NCI-H1092 treated with DMSO at 0.1 percent for 48 hours (cell line): ENCODE results near the gene CNGB1.
"Not testable (repeated sequence)": the region's sequence is repeated elsewhere in the genome, so short reads cannot be mapped to it uniquely, and the experiment has no call there.

Source experiments
- DNase-seq: peaks from one replicate; lab custom pipeline; 2025; lab: John Stamatoyannopoulos, UW

CNGB1 gene

DNA sequence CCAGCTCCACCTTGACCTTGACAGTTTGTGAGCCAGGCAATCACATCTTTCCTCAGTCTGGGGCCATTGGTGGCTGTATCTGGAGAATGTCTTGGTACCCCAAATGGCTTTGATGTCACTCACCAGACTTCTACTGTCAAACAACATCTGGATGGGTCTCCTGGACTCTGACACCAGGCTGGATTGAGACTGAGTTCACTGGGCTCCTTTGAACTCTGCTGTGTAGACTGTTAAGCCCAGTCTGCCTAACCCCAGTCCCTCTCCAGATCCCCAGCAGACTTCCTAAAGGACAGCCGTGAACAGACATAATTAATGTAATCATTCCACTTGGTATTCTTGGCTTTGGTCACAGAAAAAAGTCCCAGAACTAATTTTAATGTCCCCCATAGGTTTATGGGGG, 84.5 kb downstream of the CNGB1 start:
- DNase-seq: no peak

DNA sequence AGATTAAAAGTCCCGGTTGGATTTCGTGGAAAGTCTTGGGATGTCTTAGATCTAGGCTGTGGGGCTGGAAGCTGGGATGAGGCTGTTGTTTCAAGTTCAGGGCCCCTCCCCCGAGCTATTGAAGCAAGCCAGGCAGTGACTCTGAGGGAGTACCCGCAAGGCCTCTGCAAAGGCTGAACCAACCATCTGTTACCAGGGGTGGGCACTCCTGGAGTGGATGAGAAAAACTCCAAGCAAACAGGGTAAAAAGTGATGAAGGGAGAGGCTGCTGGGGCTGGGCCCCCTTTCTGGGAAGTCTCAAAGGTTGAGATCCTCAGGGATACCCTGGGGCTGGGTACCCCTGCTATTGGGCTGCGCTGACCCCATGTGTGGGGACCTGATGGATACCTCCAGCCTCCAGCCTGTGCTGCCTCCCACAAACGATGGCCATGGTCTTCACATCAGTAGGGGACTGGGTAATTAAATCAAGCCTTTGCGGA, 86.2 kb downstream of the CNGB1 start:
- DNase-seq: no peak

DNA sequence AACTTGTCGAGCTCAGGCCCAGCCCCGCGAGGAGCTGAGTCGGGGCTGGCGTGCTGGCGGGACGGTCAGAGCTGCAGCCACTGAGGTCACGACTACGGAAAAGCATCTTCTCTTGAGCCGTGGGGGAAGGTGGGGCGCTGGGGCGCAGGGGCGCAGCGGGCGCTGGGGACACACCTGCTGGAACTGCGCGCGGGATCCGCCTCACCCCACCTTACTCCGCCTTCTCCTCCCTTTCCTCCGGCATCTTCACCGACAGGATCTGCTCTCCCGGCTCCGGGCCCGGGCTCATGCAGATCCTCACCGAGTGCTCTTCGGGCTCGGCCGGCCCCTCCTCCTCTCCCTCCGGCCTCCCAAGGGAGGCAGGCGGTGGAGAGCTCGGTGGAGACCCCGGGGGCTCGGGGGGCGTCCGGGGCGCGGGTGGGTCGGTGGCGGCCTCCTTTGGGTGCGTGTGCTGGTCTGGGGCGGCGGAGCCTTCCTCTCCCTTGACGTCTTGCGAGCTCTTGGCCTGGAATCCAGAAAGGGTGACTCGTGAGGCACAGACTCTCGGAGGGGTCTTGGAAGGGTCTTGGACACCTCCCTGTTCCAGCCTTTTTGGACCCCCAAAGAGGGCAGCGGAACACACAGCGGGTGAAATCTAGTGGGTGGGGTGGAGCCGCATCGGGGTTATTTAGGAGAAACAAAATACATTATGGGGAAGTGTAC, 86.8 kb downstream of the CNGB1 start:
- no peak for DNase-seq

DNA sequence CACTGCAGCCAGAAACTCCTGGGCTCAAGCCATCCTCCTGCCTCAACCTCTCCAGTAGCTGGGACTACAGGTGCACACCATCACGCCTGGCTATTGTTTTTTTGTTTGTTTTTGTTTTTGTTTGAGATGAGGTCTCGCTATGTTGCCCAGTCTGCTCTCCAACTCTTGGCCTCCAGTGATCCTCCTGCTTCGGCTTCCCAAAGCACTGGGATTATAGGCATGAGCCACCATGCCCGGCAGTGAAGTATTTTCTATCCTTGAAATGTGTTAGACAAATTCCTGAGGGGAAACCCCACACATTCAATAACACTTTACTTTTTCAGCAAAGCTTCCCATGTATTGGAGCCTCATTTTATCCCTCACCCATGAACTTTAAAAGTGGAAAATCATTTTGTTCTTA, 87.4 kb downstream of the CNGB1 start:
- DNase-seq: no peak

DNA sequence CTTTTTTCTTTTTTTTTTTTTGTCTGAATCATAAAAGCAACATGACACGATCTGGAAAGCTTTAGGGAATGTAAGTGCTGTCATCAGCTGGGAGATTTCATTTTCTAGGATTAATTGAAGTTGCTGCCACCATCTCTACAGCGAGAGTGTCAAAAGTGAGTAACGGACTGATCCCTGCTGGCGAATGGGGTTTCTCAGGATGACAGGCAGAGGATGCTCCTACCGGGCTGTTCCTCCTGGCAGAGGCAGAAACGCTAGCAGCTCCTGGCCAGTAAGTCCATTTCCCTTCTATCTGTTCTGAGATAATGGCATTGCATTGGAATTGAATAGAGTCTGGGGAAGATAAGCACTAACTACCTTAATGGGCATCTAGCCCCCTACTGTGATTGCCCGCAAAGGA, 88.1 kb downstream of the CNGB1 start:
- no peak for DNase-seq

DNA sequence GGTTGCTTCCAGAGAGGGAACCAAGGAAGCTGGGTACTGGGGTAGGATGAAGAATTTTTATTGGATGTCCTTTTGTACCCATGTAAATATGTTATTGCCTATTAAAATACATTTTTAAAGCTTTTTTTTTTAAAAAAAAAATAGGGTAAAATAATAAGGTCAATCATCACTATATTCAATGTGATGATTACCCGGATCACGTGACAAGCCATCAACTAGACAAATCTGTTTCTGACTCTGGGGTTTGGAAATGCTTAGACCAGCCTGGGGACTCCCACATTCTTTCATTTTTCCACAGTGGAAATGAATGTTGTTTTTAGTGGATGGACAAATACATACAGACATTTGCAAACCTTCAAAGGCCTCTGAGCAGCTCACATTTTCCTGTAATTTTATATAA, 88.7 kb downstream of the CNGB1 start:
- DNase-seq: no peak

DNA sequence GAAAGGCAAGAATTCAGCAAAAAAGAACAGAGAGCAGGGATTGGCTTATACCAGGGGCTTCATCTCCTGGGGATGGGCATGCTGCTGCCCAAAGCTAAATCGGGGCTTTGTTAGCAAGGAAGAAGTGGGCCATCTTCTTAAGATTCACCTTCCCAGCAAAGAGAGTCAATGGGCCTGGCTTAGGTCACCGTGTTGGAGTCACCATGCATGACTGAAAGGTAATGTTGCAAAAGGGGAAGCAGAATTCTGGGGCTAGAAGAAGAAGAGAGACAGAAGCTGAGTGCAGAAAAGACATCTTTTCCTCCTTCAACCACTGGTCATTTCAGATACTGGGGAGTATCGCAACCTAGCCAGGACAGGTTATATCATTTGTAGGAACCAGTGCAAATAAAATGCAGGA, 92.3 kb downstream of the CNGB1 start:
- DNase-seq: no peak

DNA sequence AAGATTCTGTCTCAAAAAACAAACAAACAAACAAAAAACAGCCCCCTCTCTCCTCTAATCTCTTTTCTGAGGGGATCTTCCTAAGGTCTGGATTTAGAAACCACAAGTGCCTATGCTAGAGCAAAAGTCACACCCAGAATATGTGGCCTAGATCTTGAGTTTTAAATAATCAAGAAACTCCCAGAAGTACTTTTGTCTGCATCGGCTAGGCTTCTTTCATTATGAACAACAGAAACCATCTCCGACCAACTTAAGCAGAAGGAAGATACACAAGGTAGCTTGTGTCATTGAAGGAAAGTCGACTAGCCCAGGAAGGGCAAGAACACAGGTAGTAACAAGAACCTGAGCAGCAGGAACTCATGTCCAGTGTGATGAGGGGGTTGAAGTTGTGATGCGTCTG, 94.7 kb downstream of the CNGB1 start:
- no peak for DNase-seq

DNA sequence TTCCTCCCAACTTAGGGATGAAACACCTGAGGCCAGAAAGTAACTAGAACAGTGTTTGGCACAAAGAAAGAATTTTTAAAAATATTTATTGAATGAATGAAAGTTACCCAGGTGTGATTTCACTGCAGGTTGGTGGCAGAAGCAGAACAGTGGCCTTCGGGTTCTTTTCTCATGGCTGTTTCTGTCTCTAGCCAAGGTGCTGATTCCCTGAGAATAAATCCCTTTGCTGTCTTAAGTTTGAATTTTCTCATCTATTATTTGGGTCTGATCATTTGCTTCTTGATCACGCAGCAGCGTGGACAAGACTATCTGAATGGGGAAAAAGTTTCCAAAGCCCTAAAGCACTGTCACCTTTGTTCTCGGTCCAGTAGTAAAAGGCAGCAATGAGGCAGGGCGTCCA, 95.6 kb downstream of the CNGB1 start:
- no peak for DNase-seq

DNA sequence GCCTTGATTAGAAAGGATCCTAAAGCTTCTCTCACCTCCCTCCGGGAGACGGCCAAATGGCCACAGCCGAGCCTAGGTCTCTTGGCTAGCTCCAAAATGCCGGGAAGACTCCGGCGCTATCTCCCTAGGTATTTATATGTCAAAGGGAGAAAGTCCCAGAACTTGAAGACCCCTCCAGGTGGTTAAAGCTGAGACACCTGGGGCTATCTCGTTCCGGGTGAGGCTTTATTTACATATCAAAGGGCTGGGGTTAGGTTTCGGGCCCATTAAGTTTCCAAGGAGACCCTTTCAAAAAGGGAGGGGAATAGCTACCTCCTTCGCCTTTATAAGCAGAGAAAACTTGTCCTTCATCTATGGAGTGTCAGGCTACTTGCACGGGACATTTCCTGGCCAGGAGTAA, 97.7 kb downstream of the CNGB1 start:
- DNase-seq: peak; percentile 29

DNA sequence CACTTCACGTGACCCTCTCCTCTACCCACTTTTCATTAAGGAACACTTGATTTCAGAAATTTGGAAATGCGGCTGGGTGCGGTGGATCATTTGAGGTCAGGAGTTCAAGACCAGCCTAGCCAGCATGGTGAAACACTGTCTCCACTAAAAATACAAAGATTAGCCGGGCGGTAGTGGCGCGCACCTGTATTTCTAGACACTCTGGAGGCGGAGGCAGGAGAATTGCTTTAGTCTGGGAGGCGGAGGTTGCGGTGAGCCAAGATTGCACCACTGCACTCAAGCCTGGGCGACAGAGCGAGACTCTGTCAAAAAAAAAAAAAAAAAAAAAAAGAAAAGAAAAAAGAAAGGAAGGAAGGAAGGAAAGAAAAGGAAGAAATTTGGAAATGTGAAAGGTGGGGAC, 98.2 kb downstream of the CNGB1 start:
- DNase-seq: not testable (repeated sequence)

DNA sequence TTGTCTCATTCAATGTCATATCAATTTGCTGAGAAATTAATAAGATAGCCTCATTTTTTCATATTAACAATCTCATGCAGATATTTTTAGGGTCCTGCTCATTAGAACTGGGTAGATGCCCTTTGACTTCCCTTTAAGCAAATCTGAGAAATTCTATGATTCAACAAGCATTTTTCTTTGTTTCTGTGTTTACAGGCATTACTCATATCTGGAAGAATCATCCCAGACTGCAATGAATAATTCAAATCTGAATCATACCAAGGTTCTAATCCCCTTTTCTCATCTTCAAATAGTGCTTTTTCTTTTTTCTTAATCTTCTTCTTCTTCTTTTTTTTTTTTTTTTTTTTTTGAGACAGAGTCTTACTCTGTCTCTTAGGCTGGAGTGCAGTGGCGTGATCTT, 99.5 kb downstream of the CNGB1 start:
- no peak for DNase-seq

DNA sequence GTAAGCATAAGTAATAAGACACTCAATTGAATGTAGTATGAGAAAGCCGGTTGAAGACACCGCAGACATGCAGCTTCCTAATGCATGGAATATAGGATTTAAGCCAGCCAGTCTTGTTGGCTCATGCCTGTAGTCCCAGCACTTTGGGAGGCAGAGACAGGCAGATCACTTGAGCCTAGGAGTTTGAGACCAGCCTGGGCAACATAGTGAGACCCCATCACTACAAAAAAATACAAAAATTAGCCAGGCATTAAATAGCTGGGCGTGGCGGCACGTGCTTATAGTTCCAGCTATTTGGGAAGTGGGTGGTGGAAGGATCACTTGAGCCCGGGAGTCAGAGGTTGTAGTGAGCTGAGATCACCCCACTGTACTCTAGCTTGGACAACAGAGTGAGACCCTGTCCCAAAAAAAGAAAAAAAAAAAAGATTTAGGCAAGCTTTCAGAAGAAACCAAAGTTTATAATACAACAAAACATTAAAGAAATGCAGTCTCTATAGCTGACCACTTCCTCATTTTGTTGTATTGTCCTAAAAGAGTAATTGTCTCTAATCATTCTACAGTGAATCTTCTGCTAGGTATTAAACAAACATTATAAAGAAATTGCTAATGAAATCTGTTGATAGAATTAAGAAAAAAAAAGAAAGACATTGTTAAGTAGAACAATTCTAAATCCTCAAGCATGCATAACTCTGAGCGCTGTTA, 100.0 kb downstream of the CNGB1 start:
- no peak for DNase-seq

DNA sequence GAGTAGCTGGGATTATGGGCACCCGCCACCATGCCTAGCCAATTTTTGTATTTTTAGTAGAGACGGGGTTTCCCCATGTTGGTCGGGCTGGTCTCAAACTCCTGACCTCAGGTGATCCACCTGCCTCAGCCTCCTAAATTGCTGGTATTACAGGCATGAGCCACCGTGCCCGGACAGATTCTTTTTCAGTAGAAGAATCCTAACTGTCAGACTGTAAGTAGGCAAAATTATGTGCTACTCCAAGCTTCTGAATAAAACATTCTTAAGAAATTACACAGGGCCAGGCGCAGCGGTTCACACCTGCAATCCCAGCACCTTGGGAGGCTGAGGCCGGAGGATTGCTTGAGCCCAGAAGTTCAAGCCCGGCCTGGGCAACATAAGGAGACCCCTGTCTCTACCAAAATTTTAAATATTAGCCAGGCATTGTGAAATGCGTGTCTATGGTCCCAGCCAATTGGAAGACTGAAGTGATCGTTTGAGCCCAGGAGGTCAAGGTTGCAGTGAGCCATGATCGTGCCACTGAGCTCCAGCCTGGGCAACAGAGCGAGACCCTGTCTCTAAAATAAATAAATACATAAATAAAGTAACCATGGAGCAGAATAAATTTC, 101.9 kb downstream of the CNGB1 start:
- DNase-seq: no peak

DNA sequence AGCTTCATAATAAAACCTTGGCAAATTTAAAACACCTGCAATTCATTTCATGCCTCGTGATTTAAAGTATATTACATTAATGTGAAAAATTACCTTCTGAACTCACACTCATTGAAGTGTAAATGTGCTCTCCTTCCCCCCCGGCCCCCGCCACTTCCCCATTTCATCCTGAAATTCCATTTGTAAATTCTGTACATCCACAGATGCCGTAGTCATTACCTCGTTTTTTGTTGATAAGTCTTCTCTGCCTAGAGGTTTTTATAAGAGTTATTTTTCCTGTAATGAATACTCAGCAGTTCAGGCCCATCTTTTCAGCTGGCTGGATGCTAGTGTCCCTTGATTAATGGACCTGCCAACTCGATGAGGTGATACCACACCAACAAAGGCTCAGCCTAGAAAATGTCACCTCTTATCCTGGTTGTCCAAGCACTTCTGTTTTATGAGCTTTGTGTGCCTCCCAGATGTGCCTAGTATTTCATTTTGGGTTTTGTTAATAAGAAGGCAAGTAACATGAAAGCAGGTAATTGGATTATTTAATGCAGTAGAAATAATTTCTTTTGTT, 103.8 kb downstream of the CNGB1 start:
- peak; percentile 63 for DNase-seq

DNA sequence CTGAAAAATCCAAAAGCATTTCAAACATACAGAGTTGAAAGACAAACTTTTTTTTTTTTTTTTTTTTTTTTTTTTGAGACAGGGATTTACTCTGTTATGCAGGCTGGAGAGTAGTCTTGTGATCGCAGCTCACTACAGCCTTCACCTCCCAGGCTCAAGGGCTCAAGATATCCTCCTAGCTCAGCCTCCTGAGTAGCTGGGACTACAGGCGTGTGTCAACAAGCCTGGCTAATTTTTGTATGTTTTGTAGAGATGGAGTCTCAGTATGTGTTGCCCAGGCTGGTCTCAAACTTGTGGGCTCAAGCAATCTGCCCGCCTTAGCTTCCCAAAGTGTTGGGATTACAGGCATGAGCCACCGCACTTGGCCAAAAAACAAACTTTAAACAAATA, 104.4 kb downstream of the CNGB1 start:
- no peak for DNase-seq

DNA sequence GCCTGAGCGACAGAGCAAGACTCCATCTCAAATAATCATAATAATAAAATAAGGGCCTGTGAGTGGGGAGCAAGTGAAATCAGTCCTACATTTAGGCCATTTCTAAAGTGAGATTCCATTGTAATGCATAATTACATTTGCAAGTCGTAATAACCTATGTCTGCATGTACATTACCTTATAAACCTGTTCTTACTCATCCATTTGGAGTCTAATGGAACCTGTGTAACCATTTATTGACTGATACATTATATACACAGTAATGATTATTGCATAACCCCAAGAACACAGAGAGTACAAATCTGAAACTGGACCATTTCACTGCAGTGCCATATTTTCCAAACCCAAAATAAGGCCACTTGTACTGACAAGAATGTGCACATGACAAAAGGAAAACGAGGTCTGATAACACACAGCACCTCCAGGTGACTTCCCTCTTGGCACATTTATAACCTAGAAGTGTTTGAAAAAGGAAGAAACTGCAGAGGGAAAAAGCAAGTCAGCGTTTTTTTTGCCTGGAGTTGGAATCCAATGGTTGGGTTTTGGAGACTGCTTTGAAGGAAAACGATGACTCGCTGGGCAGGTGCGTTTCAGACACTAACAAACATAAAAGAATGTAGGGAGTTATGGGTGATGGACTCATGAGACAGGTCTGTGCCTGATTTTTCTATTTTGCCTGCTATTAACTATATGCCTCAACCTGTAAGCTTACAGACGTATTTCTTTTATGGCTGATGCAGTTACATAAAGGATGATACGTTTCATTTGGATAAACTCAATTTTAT, 105.0 kb downstream of the CNGB1 start:
- no peak for DNase-seq

DNA sequence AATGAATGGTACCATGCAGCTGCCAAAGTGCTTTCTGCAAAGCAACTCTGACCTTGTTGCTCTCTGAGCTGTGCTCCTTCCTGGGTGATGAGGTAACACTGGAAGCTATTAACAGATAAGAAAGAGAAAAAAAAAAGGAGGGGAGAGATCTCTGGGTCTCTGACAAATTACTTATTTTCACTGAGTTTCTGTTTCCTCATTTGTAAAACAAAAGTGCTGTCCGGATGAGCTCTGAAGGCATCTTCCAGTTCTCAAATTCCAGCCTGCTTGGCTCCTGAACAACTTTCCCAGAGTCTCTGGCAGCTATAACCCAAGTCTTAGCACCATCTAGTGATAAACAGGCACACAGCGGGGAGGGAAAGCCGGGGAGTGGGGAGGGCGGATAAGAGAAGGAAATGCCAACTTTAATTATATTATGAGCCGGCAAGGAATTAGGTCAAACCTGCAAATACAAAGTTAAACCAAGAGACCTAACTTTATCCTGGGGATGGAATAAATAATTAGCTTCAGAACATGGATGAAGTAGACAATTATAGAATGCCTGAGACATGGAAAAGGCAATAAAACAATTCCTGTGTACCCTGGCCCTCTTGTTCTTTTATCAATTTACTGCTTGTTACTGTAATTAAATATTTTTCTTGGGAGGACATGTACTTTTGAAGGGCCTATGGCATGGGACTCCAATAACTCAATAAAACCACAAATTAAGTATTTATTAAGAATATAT, 107.3 kb downstream of the CNGB1 start:
- peak; percentile 71 for DNase-seq

DNA sequence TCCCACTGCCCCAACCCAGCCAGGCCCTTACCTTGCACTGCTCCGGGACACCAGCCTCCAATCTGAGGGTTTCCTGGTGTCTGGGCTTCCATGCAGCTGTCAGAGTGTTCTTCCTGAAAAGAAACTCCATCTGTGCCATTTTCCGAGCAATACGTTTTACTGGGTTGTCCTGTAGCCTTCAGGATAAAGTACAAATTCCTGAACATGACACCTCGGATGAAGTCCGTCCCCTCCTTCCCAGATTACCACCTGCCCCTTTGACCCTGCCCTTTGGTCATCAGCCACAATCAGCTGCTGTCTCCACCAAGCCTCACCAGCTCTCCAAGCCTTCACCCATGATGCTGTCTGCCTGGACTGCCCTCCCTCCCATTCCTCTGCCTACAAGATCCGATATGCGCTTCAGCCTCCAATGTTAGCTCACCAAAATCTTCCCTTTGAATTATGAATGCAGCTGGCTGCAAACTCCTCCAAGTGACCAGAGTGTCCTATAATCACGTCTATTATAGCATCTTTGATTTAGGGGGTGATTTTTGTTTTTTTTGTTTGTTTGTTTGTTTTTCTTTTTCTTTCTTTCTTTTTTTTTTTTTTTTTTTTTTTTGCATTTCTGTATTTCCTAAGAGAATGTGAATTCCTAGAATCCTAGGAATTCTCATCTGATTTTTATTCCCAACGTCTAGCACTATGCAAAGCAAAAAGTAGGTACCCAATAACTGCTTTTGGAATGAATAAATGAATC, 108.1 kb downstream of the CNGB1 start:
- DNase-seq: no peak

DNA sequence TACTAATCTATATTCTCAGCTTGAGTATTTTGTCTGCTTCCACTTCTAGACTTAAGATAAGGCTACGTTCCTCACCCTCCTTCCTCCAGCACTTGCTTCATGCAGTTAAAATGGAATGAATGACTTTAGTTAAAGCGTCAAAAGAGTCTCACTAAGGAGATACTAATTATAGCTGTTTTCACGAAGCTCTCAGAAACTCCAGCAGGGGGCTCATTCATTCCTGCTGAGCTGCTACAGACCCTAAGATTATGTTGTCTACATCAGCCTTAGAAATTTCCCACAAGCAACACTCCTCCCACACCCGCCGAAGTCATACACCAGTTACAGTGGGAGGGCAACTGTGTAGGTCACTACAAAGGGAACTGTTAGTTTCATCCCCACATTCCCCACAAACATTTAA, 111.6 kb downstream of the CNGB1 start:
- no peak for DNase-seq

DNA sequence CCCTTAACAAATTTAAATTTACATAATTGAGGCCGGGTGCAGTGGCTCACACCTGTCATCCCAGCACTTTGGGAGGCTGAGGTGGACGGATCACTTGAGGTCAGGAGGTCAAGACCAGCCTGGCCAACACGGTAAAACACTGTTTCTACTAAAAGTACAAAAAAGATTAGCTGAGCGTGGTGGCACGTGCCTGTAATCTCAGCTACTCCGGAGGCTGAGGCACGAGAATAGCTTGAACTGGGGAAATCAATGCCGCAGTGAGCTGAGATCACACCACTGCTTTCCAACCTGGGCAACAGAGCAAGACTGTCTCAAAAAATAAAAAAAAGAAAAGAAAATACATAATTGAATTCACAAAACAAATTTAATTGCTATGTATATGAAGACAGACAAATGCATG, 112.3 kb downstream of the CNGB1 start:
- DNase-seq: no peak
